ENCODE measurements around the gene F5.
"Not testable (repeated sequence)": the region's sequence is repeated elsewhere in the genome, so short reads cannot be mapped to it uniquely, and the experiment has no call there.

The F5 gene

GRCh38 chr1:169508432-169509338, 77.6 kb downstream of the F5 start:
- DNase-seq (ENCODE audit: low spot score) = no peak

GRCh38 chr1:169507413-169507812, 78.9 kb downstream of the F5 start:
- DNase-seq (ENCODE audit: low spot score) = no peak

GRCh38 chr1:169503601-169504000, 82.7 kb downstream of the F5 start:
- DNase-seq (ENCODE audit: low spot score) = not testable (repeated sequence)

GRCh38 chr1:169499807-169500206, 86.5 kb downstream of the F5 start:
- no peak for DNase-seq (ENCODE audit: low spot score)

GRCh38 chr1:169497317-169497716, 89.0 kb downstream of the F5 start:
- no peak for DNase-seq (ENCODE audit: low spot score)

GRCh38 chr1:169495916-169496315, 90.4 kb downstream of the F5 start:
- DNase-seq (ENCODE audit: low spot score) = no peak

- no peak for DNase-seq (ENCODE audit: low spot score)
Measured at GRCh38 chr1:169495046-169495775, 91.1 kb downstream of the F5 start.

GRCh38 chr1:169494343-169494742, 91.9 kb downstream of the F5 start:
- DNase-seq (ENCODE audit: low spot score) = no peak

- no peak for DNase-seq (ENCODE audit: low spot score)
Measured at GRCh38 chr1:169493251-169493650, 93.0 kb downstream of the F5 start.

- no peak for DNase-seq (ENCODE audit: low spot score)
Measured at GRCh38 chr1:169491845-169492281, 94.4 kb downstream of the F5 start.

- no peak for DNase-seq (ENCODE audit: low spot score)
Measured at GRCh38 chr1:169488157-169488556, 98.1 kb downstream of the F5 start.

GRCh38 chr1:169487561-169487960, 98.7 kb downstream of the F5 start:
- no peak for DNase-seq (ENCODE audit: low spot score)

GRCh38 chr1:169487133-169487532, 99.1 kb downstream of the F5 start:
- DNase-seq (ENCODE audit: low spot score) = no peak

GRCh38 chr1:169486281-169487051, 99.8 kb downstream of the F5 start:
- no peak for DNase-seq (ENCODE audit: low spot score)

GRCh38 chr1:169485431-169486280, 100.6 kb downstream of the F5 start, which contains the start of gene SLC19A2:
TSS of gene SLC19A2 (minus strand) at chr1:169485944. CDS start at chr1:169485766, 178 bp downstream.
- peak; percentile 98 for DNase-seq (ENCODE audit: low spot score)

- DNase-seq (ENCODE audit: low spot score) = peak; percentile 25
Measured at GRCh38 chr1:169484683-169485430, 101.4 kb downstream of the F5 start.

GRCh38 chr1:169484101-169484500, 102.2 kb downstream of the F5 start:
- DNase-seq (ENCODE audit: low spot score) = no peak

- DNase-seq (ENCODE audit: low spot score) = no peak
Measured at GRCh38 chr1:169483500-169483966, 102.7 kb downstream of the F5 start.

- DNase-seq (ENCODE audit: low spot score) = no peak
Measured at GRCh38 chr1:169479363-169480066, 106.8 kb downstream of the F5 start.

Data from iPS-NIHi11 (cell line).